MM.1S (cell line): ENCODE data around the gene DGLUCY.
"Not testable (repeated sequence)": the region's sequence is repeated elsewhere in the genome, so short reads cannot be mapped to it uniquely, and the experiment has no call there.

Source experiments
- DNase-seq: peaks from one replicate; pipeline ENCODE4 v3.0.0-alpha.2; 2015
- H2AFZ ChIP-seq: fragments of 300-600 bp; sonication (generic); 2 replicates; pipeline ENCODE4 v1.6.0; 2016; ENCODE audit warnings: antibody characterized with exemption, low read length
- H3F3A ChIP-seq: fragments of 300-600 bp; sonication (generic); 2 replicates; pipeline ENCODE4 v1.6.1; 2016; ENCODE audit warnings: mild to moderate bottlenecking, antibody characterized with exemption, low read length, moderate library complexity, mixed read lengths; ENCODE audit not compliant: insufficient read depth
- H3K27ac ChIP-seq: fragments of 300-600 bp; sonication (generic); 2 replicates; pipeline ENCODE4 v1.5.1; 2016; ENCODE audit warnings: mild to moderate bottlenecking, low read length
- H3K27me3 ChIP-seq: fragments of 300-600 bp; sonication (generic); replicated peaks from 2 replicates; pipeline ENCODE4 v1.6.0; 2016; ENCODE audit warnings: low read length; ENCODE audit not compliant: insufficient read depth
- H3K36me3 ChIP-seq: fragments of 300-600 bp; sonication (generic); replicated peaks from 2 replicates; pipeline ENCODE4 v1.6.1; 2016; ENCODE audit warnings: mild to moderate bottlenecking, low read length, mixed read lengths; ENCODE audit not compliant: insufficient read depth
- H3K4me1 ChIP-seq: fragments of 300-600 bp; sonication (generic); 2 replicates; pipeline ENCODE4 v1.6.1; 2016; ENCODE audit warnings: low read length, mixed read lengths
- H3K4me2 ChIP-seq: fragments of 300-600 bp; sonication (generic); 2 replicates; pipeline ENCODE4 v1.6.0; 2016; ENCODE audit warnings: low read depth, low read length
- H3K4me3 ChIP-seq: fragments of 300-600 bp; sonication (generic); 2 replicates; pipeline ENCODE4 v1.5.1; 2016; ENCODE audit warnings: low read length, mixed read lengths
- H3K79me2 ChIP-seq: fragments of 300-600 bp; sonication (generic); 2 replicates; pipeline ENCODE4 v1.6.1; 2016; ENCODE audit warnings: mixed run types, low read length, mixed read lengths
- H3K9ac ChIP-seq: fragments of 300-600 bp; sonication (generic); 2 replicates; pipeline ENCODE4 v1.6.1; 2016; ENCODE audit warnings: low read length, mixed read lengths
- H3K9me2 ChIP-seq: fragments of 300-600 bp; sonication (generic); replicated peaks from 2 replicates; pipeline ENCODE4 v1.6.1; 2016; ENCODE audit warnings: mild to moderate bottlenecking, low read length, mixed read lengths; ENCODE audit not compliant: insufficient read depth
- H3K9me3 ChIP-seq: fragments of 300-600 bp; sonication (generic); replicated peaks from 2 replicates; pipeline ENCODE4 v1.6.1; 2016; ENCODE audit warnings: mild to moderate bottlenecking, low read length, mixed read lengths; ENCODE audit not compliant: insufficient read depth
- H4K20me1 ChIP-seq: fragments of 300-600 bp; sonication (generic); 2 replicates; pipeline ENCODE4 v1.6.1; 2016; ENCODE audit warnings: mild to moderate bottlenecking, low read length, moderate library complexity, mixed read lengths; ENCODE audit not compliant: insufficient read depth
- CTCF ChIP-seq: fragments of 300-600 bp; sonication (generic); IDR thresholded peaks from 2 replicates; pipeline ENCODE4 v1.5.1; 2016; ENCODE audit warnings: antibody characterized with exemption, low read length, mixed read lengths
- EZH2 ChIP-seq: fragments of 300-600 bp; sonication (generic); optimal IDR thresholded peaks from 2 replicates; pipeline ENCODE3; 2017; ENCODE audit warnings: low read depth, mild to moderate bottlenecking, antibody characterized with exemption, low read length, mixed read lengths
- EZH2phosphoT487 ChIP-seq: fragments of 300-600 bp; sonication (generic); IDR thresholded peaks from 2 replicates; pipeline ENCODE4 v1.6.1; 2018; ENCODE audit warnings: antibody characterized with exemption, low read length

Gene DGLUCY

GRCh38 chr14:91265404-91265803, 151.5 kb downstream of the DGLUCY start:
- H3F3A ChIP-seq: no peaks in the 10 kb centered on the region
- H3K27ac ChIP-seq: no peak overlapping the region
- H3K4me2 ChIP-seq: no peak overlapping the region
- DNase-seq: no peak
- H4K20me1 ChIP-seq: no peaks in the 10 kb centered on the region
- no peaks in the 10 kb centered on the region for H3K79me2 ChIP-seq
- H3K9me3 ChIP-seq: no peaks in the 10 kb centered on the region
- no peak overlapping the region for H2AFZ ChIP-seq
- no peaks in the 10 kb centered on the region for H3K36me3 ChIP-seq
- H3K27me3 ChIP-seq: no peaks in the 10 kb centered on the region
- H3K4me1 ChIP-seq: no peaks in the 10 kb centered on the region
- H3K9ac ChIP-seq: no peak overlapping the region
- no peaks in the 10 kb centered on the region for H3K9me2 ChIP-seq
- no peak overlapping the region for H3K4me3 ChIP-seq
- TF ChIP-seq CTCF: no peak
- TF ChIP-seq EZH2phosphoT487: no peak
- TF ChIP-seq EZH2: no peak

- H3K4me3 ChIP-seq: not testable (repeated sequence)
Measured at GRCh38 chr14:91266276-91266675, 152.4 kb downstream of the DGLUCY start.

GRCh38 chr14:91267965-91268437, 154.1 kb downstream of the DGLUCY start:
- TF ChIP-seq EZH2phosphoT487 (no peak), CTCF (no peak), EZH2 (no peak)
- Histone ChIP-seq H3K27me3 (no peaks in the 10 kb centered on the region), H3K36me3 (no peaks in the 10 kb centered on the region), H4K20me1 (no peaks in the 10 kb centered on the region), H3K9ac (no peak overlapping the region), H3K79me2 (no peaks in the 10 kb centered on the region), H3K4me2 (no peak overlapping the region), H3K4me1 (no peaks in the 10 kb centered on the region), H3K4me3 (no peak overlapping the region), H3K9me3 (no peaks in the 10 kb centered on the region), H3K27ac (no peak overlapping the region), H3K9me2 (no peaks in the 10 kb centered on the region), H2AFZ (no peak overlapping the region), H3F3A (no peaks in the 10 kb centered on the region)
- DNase-seq: no peak

More at GRCh38 chr14:91266276-91266675, 152.4 kb downstream of the DGLUCY start:
- H3K9me2 ChIP-seq, H3K36me3 ChIP-seq, H3K79me2 ChIP-seq, H3K9me3 ChIP-seq, H3F3A ChIP-seq, H3K4me2 ChIP-seq, DNase-seq, H3K27ac ChIP-seq, H3K9ac ChIP-seq, H2AFZ ChIP-seq, H3K27me3 ChIP-seq, H3K4me1 ChIP-seq, H4K20me1 ChIP-seq: not testable (repeated sequence)

GRCh38 chr14:91269076-91269991, 155.5 kb downstream of the DGLUCY start:
- H3K9me2 ChIP-seq: no peaks in the 10 kb centered on the region
- no peak overlapping the region for H2AFZ ChIP-seq
- no peak for TF ChIP-seq CTCF
- TF ChIP-seq EZH2phosphoT487: no peak
- no peak for TF ChIP-seq EZH2
- no peaks in the 10 kb centered on the region for H4K20me1 ChIP-seq
- H3K4me1 ChIP-seq: no peaks in the 10 kb centered on the region
- H3K36me3 ChIP-seq: no peaks in the 10 kb centered on the region
- H3K27me3 ChIP-seq: no peaks in the 10 kb centered on the region
- no peak overlapping the region for H3K27ac ChIP-seq
- H3K4me2 ChIP-seq: no peak overlapping the region
- DNase-seq: no peak
- no peaks in the 10 kb centered on the region for H3K9me3 ChIP-seq
- no peak overlapping the region for H3K9ac ChIP-seq
- no peak overlapping the region for H3K4me3 ChIP-seq
- H3F3A ChIP-seq: no peaks in the 10 kb centered on the region
- H3K79me2 ChIP-seq: no peaks in the 10 kb centered on the region
